ENCODE measurements around the gene PTPRT.

DNA sequence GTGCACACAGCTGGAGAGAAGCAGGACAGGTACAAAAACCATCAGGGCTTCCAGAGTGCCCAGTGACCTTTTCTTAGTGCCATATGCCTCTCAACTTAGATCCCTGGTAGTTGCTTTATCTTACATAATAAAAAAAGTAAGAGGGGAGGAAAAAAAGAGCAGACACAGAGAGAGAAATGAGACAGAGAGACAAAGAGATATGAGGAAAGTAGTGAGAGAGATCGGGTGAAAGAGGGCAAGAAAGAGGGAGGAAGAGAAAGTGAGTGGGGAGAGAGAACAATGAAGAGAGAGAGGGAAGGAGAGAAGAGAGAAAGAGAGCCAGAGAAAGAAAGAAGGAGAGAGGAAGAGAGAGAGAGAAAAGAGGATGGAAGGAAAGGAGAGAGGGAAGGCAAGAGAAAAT is 131.6 kb downstream of the PTPRT start:
- TF ChIP-seq POLR2A (IDR thresholded peaks at IDR 0.05): no peak
- TF ChIP-seq, protein P1, sequence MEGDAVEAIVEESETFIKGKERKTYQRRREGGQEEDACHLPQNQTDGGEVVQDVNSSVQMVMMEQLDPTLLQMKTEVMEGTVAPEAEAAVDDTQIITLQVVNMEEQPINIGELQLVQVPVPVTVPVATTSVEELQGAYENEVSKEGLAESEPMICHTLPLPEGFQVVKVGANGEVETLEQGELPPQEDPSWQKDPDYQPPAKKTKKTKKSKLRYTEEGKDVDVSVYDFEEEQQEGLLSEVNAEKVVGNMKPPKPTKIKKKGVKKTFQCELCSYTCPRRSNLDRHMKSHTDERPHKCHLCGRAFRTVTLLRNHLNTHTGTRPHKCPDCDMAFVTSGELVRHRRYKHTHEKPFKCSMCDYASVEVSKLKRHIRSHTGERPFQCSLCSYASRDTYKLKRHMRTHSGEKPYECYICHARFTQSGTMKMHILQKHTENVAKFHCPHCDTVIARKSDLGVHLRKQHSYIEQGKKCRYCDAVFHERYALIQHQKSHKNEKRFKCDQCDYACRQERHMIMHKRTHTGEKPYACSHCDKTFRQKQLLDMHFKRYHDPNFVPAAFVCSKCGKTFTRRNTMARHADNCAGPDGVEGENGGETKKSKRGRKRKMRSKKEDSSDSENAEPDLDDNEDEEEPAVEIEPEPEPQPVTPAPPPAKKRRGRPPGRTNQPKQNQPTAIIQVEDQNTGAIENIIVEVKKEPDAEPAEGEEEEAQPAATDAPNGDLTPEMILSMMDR (IDR thresholded peaks at IDR 0.05): no peak

All from uterus (tissue), 2 donors.